DOHH2 (cell line): ENCODE data around the gene CDH2.

Experiments
- H3F3A ChIP-seq: fragments of 200-600 bp; sonication (generic), shearing (Covaris generic); 2 replicates; pipeline ENCODE4 v1.6.0; 2016; ENCODE audit warnings: antibody characterized with exemption, mild to moderate bottlenecking; ENCODE audit not compliant: control insufficient read depth, insufficient read depth
- H3K27ac ChIP-seq: fragments of 200-600 bp; sonication (generic); 2 replicates; pipeline ENCODE4 v1.5.1; 2014; ENCODE audit warnings: low read depth, mild to moderate bottlenecking, low read length, moderate library complexity
- H3K27me3 ChIP-seq: fragments of 200-600 bp; sonication (generic); 2 replicates; pipeline ENCODE4 v1.6.1; 2014; ENCODE audit warnings: mild to moderate bottlenecking, low read length, mixed read lengths; ENCODE audit not compliant: control insufficient read depth
- H3K36me3 ChIP-seq: fragments of 200-600 bp; sonication (generic); 2 replicates; pipeline ENCODE4 v1.6.1; 2014; ENCODE audit warnings: mild to moderate bottlenecking, low read length, moderate library complexity, mixed read lengths; ENCODE audit not compliant: control insufficient read depth
- H3K4me1 ChIP-seq: fragments of 200-600 bp; sonication (generic); 2 replicates; pipeline ENCODE4 v1.6.1; 2014; ENCODE audit warnings: mild to moderate bottlenecking, low read length, mixed read lengths; ENCODE audit not compliant: control insufficient read depth
- H3K4me2 ChIP-seq: fragments of 200-600 bp; sonication (generic); 2 replicates; pipeline ENCODE4 v1.6.0; 2014; ENCODE audit warnings: mild to moderate bottlenecking, low read length, moderate library complexity
- H3K4me3 ChIP-seq: fragments of 200-600 bp; sonication (generic); 2 replicates; pipeline ENCODE4 v1.5.1; 2014; ENCODE audit warnings: mild to moderate bottlenecking, low read length, mixed read lengths
- H3K79me2 ChIP-seq: fragments of 200-600 bp; sonication (generic); 2 replicates; pipeline ENCODE4 v1.6.1; 2014; ENCODE audit warnings: mild to moderate bottlenecking, low read length, mixed read lengths; ENCODE audit not compliant: control insufficient read depth
- H3K9me2 ChIP-seq: fragments of 200-600 bp; sonication (generic); replicated peaks from 2 replicates; pipeline ENCODE4 v1.6.1; 2014; ENCODE audit warnings: mild to moderate bottlenecking, low read length, mixed read lengths; ENCODE audit not compliant: control insufficient read depth
- H3K9me3 ChIP-seq: fragments of 200-600 bp; sonication (generic); 2 replicates; pipeline ENCODE4 v1.6.1; 2014; ENCODE audit warnings: antibody characterized with exemption, low read length, mixed read lengths; ENCODE audit not compliant: control insufficient read depth, insufficient read depth
- H4K20me1 ChIP-seq: fragments of 200-600 bp; sonication (generic); 2 replicates; pipeline ENCODE4 v1.6.0; 2014; ENCODE audit warnings: low read depth, mild to moderate bottlenecking, antibody characterized with exemption, low read length, moderate library complexity; ENCODE audit not compliant: control insufficient read depth, insufficient read depth
- CTCF ChIP-seq: fragments of 200-600 bp; sonication (generic); IDR thresholded peaks from one replicate; pipeline ENCODE4 v1.5.1; 2014; ENCODE audit warnings: antibody characterized with exemption, mild to moderate bottlenecking, low read depth, low read length; ENCODE audit not compliant: poor library complexity, severe bottlenecking
- EZH2phosphoT487 ChIP-seq: fragments of 200-600 bp; sonication (generic); IDR thresholded peaks from 2 replicates; pipeline ENCODE4 v1.6.1; 2017; ENCODE audit warnings: borderline replicate concordance, mild to moderate bottlenecking, antibody characterized with exemption, low read length, moderate library complexity, mixed read lengths

Gene CDH2

GRCh38 chr18:28063926-28064325, 113.0 kb downstream of the CDH2 start:
- no peaks in the 10 kb centered on the region for H3K36me3 ChIP-seq
- H3K4me1 ChIP-seq, result no peaks in the 10 kb centered on the region
- H3K9me3 ChIP-seq, result no peaks in the 10 kb centered on the region
- TF ChIP-seq EZH2phosphoT487, result no peak
- TF ChIP-seq CTCF, result no peak
- no peaks in the 10 kb centered on the region for H3K9me2 ChIP-seq
- no peaks in the 10 kb centered on the region for H4K20me1 ChIP-seq
- H3F3A ChIP-seq, result no peaks in the 10 kb centered on the region
- no peaks in the 10 kb centered on the region for H3K79me2 ChIP-seq
- no peak overlapping the region for H3K27ac ChIP-seq
- no peak overlapping the region for H3K4me3 ChIP-seq
- H3K4me2 ChIP-seq, result no peak overlapping the region
- H3K27me3 ChIP-seq, result no peaks in the 10 kb centered on the region

DNA sequence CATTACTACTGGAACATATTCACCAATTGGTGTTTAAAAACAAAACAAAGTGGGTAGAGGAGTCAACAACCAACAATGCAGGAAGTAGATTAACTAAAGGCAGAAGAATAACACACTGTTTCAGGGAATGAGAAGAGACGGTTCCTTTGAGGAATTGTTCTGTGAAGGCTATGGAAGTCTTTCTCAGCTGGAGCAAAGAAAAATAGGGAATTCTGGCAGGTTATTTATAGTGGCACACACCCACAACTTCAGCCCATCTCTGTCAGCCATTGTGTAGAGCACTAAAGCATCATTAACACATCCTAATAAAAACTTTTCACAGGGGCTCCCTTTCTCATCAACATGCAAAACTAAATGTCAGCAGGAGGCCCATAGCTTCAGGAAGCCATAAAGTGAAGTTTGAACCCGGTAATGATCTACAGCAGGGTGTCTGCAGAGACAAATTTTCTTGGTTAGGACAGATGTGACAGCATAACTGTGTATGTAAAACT, 113.6 kb downstream of the CDH2 start:
- H3K4me1 ChIP-seq, result no peaks in the 10 kb centered on the region
- TF ChIP-seq CTCF, result no peak
- TF ChIP-seq EZH2phosphoT487, result no peak
- no peak overlapping the region for H3K4me2 ChIP-seq
- H4K20me1 ChIP-seq, result no peaks in the 10 kb centered on the region
- no peaks in the 10 kb centered on the region for H3K27me3 ChIP-seq
- no peaks in the 10 kb centered on the region for H3K9me3 ChIP-seq
- no peak overlapping the region for H3K27ac ChIP-seq
- no peaks in the 10 kb centered on the region for H3F3A ChIP-seq
- H3K36me3 ChIP-seq, result no peaks in the 10 kb centered on the region
- no peaks in the 10 kb centered on the region for H3K9me2 ChIP-seq
- H3K79me2 ChIP-seq, result no peaks in the 10 kb centered on the region
- H3K4me3 ChIP-seq, result no peak overlapping the region

- no peaks in the 10 kb centered on the region for H3K9me2 ChIP-seq
- H3F3A ChIP-seq, result no peaks in the 10 kb centered on the region
- no peaks in the 10 kb centered on the region for H4K20me1 ChIP-seq
- TF ChIP-seq EZH2phosphoT487 (no peak), CTCF (no peak)
- H3K36me3 ChIP-seq, result no peaks in the 10 kb centered on the region
- no peaks in the 10 kb centered on the region for H3K9me3 ChIP-seq
- no peaks in the 10 kb centered on the region for H3K27me3 ChIP-seq
- no peaks in the 10 kb centered on the region for H3K4me1 ChIP-seq
- H3K4me3 ChIP-seq, result no peak overlapping the region
- H3K4me2 ChIP-seq, result no peak overlapping the region
- no peak overlapping the region for H3K27ac ChIP-seq
- no peaks in the 10 kb centered on the region for H3K79me2 ChIP-seq
Observed at GRCh38 chr18:28062443-28062842, 114.5 kb downstream of the CDH2 start.

- TF ChIP-seq EZH2phosphoT487, result no peak
- TF ChIP-seq CTCF, result no peak
Observed at GRCh38 chr18:28059861-28060260, 117.1 kb downstream of the CDH2 start.

More at GRCh38 chr18:28059861-28060260, 117.1 kb downstream of the CDH2 start:
- no peaks in the 10 kb centered on the region for H3K9me2 ChIP-seq
- no peaks in the 10 kb centered on the region for H3K79me2 ChIP-seq
- no peak overlapping the region for H3K4me2 ChIP-seq
- no peaks in the 10 kb centered on the region for H4K20me1 ChIP-seq
- H3K4me1 ChIP-seq, result no peaks in the 10 kb centered on the region
- no peaks in the 10 kb centered on the region for H3K9me3 ChIP-seq
- no peaks in the 10 kb centered on the region for H3K27me3 ChIP-seq
- H3K27ac ChIP-seq, result no peak overlapping the region
- H3F3A ChIP-seq, result no peaks in the 10 kb centered on the region
- H3K4me3 ChIP-seq, result no peak overlapping the region
- no peaks in the 10 kb centered on the region for H3K36me3 ChIP-seq
